GM13977 (cell line): Measurements from ENCODE around the gene CPEB3.

Experiments used
- DNase-seq: peaks from one replicate; pipeline ENCODE4 v3.0.0; 2012; ENCODE audit warnings: low spot score
- CTCF ChIP-seq: IDR thresholded peaks from 2 replicates; pipeline ENCODE4 v1.5.1; 2012; ENCODE audit warnings: mild to moderate bottlenecking, control low read depth; ENCODE audit not compliant: insufficient read depth; ENCODE audit errors: extremely low read depth, missing control alignments
- in situ Hi-C: fragments of 300-500 bp; cut with MboI; formaldehyde crosslinking; loops from one replicate; pipeline ENCODE4 v1.12.0; 2022; ENCODE audit warnings: low sequenced_read_pairs, low pct_unique_long_range_greater_than_20kb, mixed read lengths, inconsistent platforms; ENCODE audit not compliant: unreplicated experiment

Gene CPEB3

GRCh38 chr10:92309272-92309671 is 18.4 kb upstream of the CPEB3 start:
- in situ Hi-C loops, result loop anchor here (10.0 kb wide), 1 partner anchor 224 kb away; no protein-coding TSS in a partner anchor
- no peak for TF ChIP-seq CTCF
- DNase-seq, result no peak

- TF ChIP-seq CTCF, result no peak
- DNase-seq, result no peak
- in situ Hi-C loops, result loop anchor here (10.0 kb wide), 1 partner anchor 221 kb away; no protein-coding TSS in a partner anchor
Measured at GRCh38 chr10:92305133-92306072, 14.5 kb upstream of the CPEB3 start.

DNA sequence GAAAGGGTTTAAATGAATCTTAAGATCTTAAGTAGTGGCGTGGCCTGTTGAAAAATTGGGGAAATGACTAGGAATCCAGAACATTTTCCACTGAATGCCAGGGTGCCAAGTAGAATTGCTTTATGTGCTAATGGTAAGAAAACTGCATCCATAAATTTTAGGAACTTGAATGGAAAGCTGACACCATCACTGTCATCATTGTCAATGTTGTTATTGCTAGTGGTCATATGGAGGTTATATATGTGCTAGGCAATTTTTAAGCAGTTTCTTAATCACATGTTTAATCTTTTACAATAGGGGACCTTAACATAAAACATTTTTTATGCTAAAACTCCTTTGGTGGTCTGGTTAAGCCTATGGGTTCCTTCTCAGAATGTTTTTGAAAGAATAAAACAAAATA is 13.2 kb upstream of the CPEB3 start:
- TF ChIP-seq CTCF, result no peak
- no peak for DNase-seq
- in situ Hi-C loops, result loop anchor here (10.0 kb wide), 1 partner anchor 219 kb away; no protein-coding TSS in a partner anchor

GRCh38 chr10:92303096-92303495 is 12.2 kb upstream of the CPEB3 start:
- TF ChIP-seq CTCF, result no peak

DNA sequence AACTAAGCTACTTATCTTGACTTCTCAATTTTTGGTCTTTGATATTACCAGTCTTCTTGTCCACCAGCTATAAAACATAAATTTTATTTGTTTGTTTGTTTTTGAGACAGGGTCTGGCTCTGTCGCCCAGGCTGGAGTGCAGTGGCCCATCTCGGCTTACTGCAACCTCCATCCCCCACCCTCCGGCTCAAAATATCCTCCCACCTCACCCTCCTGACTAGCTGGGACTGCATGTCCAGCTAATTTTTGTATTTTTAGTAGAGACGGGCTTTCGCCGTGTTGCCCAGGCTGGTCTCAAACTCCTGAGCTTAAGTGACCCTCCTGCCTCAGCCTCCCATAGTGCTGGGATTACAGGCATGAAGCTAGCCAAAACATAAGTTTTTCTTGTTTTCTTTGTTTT is 7.6 kb upstream of the CPEB3 start:
- TF ChIP-seq CTCF, result no peak
- in situ Hi-C loops, result no loop called here

More at GRCh38 chr10:92303096-92303495, 12.2 kb upstream of the CPEB3 start:
- DNase-seq, result no peak
- in situ Hi-C loops, result loop anchor here (10.0 kb wide), 1 partner anchor 218 kb away; no protein-coding TSS in a partner anchor

GRCh38 chr10:92291921-92292845 is 1.3 kb upstream of the CPEB3 start:
- TF ChIP-seq CTCF, result peak; percentile 64
- in situ Hi-C loops, result no loop called here
- DNase-seq, result peak; percentile 65

More for the DNA sequence above, 7.6 kb upstream of the CPEB3 start:
- DNase-seq, result no peak
